CD4-positive, alpha-beta memory T cell (primary cell): Measurements from ENCODE around the gene STAMBPL1. TPM values are rescaled to one million over a fixed set of nuclear protein-coding genes. Genes with fewer than 3 reads are reported as not detected.
"Not testable (repeated sequence)": the region's sequence is repeated elsewhere in the genome, so short reads cannot be mapped to it uniquely, and the experiment has no call there.

Experiments used
- CTCF ChIA-PET: fragments of 350-600 bp; sonication (Branson Sonifier 250); formaldehyde crosslinking; loops from one replicate; lab custom pipeline; 2021; ENCODE audit warnings: inconsistent platforms; ENCODE audit not compliant: partially characterized antibody; lab: Charles Lee
- POLR2A ChIA-PET: fragments of 350-600 bp; sonication (Branson Sonifier 250); formaldehyde crosslinking; loops from one replicate; lab custom pipeline; 2021; ENCODE audit not compliant: partially characterized antibody; lab: Charles Lee
- DNase-seq, 5 donors: peaks; one replicate each; pipeline versions ENCODE4 v3.0.0 to v3.0.0-alpha.2; 2020 to 2022; ENCODE audit warnings: mixed read lengths in 1 of 5
- H3K27ac ChIP-seq: one replicate; pipeline ENCODE4 v1.7.0; 2013; ENCODE audit warnings: low read depth, low read length
- H3K27me3 ChIP-seq: 2 replicates; pipeline ENCODE4 v1.7.0; 2013; ENCODE audit warnings: mild to moderate bottlenecking, low read length, moderate library complexity; ENCODE audit not compliant: insufficient read depth
- H3K36me3 ChIP-seq: 2 replicates; pipeline ENCODE4 v1.7.0; 2013; ENCODE audit warnings: mild to moderate bottlenecking, low read length, moderate library complexity; ENCODE audit not compliant: insufficient read depth
- H3K4me1 ChIP-seq: 2 replicates; pipeline ENCODE4 v1.7.0; 2013; ENCODE audit warnings: mild to moderate bottlenecking, low read length, moderate library complexity; ENCODE audit not compliant: insufficient read depth
- H3K4me3 ChIP-seq, 2 donors: one replicate each; pipeline ENCODE4 v1.7.0; 2013; ENCODE audit warnings: low read length in 2 of 2, mild to moderate bottlenecking in 1 of 2
- H3K9me3 ChIP-seq, 2 donors: one replicate each; pipeline ENCODE4 v1.7.0; 2013; ENCODE audit warnings: low read length in 2 of 2, control low read depth in 1 of 2; ENCODE audit not compliant: control insufficient read depth in 1 of 2
- H3K27ac Mint-ChIP-seq, 7 donors: one replicate each; pipeline ENCODE4 v1.8.0; 2020 to 2021; ENCODE audit warnings: mixed read lengths in 7 of 7, mild to moderate bottlenecking in 6 of 7, inconsistent platforms in 3 of 7, moderate library complexity in 3 of 7
- H3K27me3 Mint-ChIP-seq, 2 donors: one replicate each; pipeline ENCODE4 v1.8.0; 2020 to 2021; ENCODE audit warnings: mixed read lengths in 2 of 2
- H3K36me3 Mint-ChIP-seq, 2 donors: one replicate each; pipeline ENCODE4 v1.8.0; 2020 to 2021; ENCODE audit warnings: mixed read lengths in 2 of 2, inconsistent platforms in 1 of 2, mild to moderate bottlenecking in 1 of 2
- H3K4me1 Mint-ChIP-seq, 4 donors: one replicate each; pipeline ENCODE4 v1.8.0; 2020 to 2021; ENCODE audit warnings: mixed read lengths in 4 of 4, mild to moderate bottlenecking in 1 of 4
- H3K4me3 Mint-ChIP-seq, 8 donors: one replicate each; pipeline ENCODE4 v1.8.0; 2020 to 2021; ENCODE audit warnings: mixed read lengths in 8 of 8, mild to moderate bottlenecking in 7 of 8, moderate library complexity in 6 of 8, inconsistent platforms in 3 of 8
- H3K9me3 Mint-ChIP-seq, 8 donors: one replicate each; pipeline ENCODE4 v1.8.0; 2020 to 2021; ENCODE audit warnings: mixed read lengths in 8 of 8, mild to moderate bottlenecking in 5 of 8, inconsistent platforms in 3 of 8, moderate library complexity in 1 of 8
- intact Hi-C: fragments of 100-400 bp; cut with micrococcal nuclease; formaldehyde crosslinking; loops from one replicate; pipeline ENCODE4 v1.15.1; 2023
- polyA plus RNA-seq, 2 donors: library from polyadenylated mRNA; unstranded; fragments of 300-500 nt; fragmentation: Illumina TruSeq; gene quantifications; one replicate each; pipeline ENCODE4 v1.2.3, GENCODE V29; 2021
- total RNA-seq, 2 experiments: library from RNA; stranded (reverse); gene quantifications; one replicate each; pipeline ENCODE4 v1.2.3, GENCODE V29; 2021

The STAMBPL1 gene
- total and polyA plus RNA-seq, 4 experiments from 2014 or later = 5.3 to 43.2 (median 24.9) TPM

DNA sequence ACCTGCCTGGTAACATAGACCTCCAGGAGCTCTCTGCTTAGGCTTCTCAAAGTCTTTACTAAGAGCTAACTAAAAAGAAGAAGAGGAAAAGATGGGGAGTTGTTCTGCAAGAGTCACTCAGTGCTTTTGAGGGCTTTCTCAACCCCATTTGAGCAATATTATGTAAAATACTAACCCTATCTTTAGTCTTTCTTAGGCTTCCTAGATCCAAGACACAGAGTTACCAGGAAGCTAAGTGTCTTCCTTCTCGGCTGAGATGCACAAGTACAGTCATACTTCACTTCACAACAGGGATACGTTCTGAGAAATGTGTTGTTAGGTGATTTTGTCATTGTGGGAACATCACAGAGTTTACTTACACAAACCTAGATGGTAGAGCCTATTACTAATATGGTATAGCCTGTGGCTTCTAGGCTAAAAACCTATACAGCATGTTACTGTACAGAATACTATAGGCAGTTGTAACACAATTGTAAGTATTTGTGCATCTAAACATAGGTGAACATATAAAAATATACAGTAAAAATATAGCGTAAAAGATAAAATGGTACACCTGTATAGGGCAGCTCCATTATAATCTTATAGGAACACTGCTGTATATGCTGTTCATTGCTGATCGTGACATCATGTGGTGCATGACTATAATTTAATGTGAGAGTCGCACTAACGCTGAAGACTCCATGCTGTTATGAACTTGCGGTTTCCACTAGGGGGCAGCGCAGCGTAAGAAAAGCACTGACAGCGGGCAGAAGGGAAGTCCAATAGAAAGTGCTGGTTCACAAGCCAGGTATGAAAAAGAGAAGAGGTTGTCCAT lies 44.7 kb upstream of the STAMBPL1 start:
- Histone ChIP-seq H3K27me3 (no peaks in the 10 kb centered on the region), H3K9me3 (no peaks in the 10 kb centered on the region), H3K4me1 (peaks cover 46% of the 10 kb centered on the region), H3K4me3 (no peak overlapping the region), H3K27ac (no peak overlapping the region), H3K36me3 (no peaks in the 10 kb centered on the region)
- no peaks in the 10 kb centered on the region for H3K27me3 Mint-ChIP-seq
- no peak overlapping the region for H3K4me3 Mint-ChIP-seq
- no peaks in the 10 kb centered on the region for H3K36me3 Mint-ChIP-seq
- intact Hi-C loops = loop anchor here (1.0 to 5.0 kb wide), 8 partner anchors 25 to 382 kb away; partner anchors contain the start of genes FAS and STAMBPL1
- H3K27ac Mint-ChIP-seq = peak overlapping the region in 1 of 7 donors; percentile 29
- H3K9me3 Mint-ChIP-seq = no peaks in the 10 kb centered on the region
- DNase-seq = peak; percentile 80 to 86 (median 82)
- ChIA-PET CTCF (interaction anchor here (0.7 to 7.8 kb wide), 67 partner anchors 10 to 973 kb away, joined by 3 to 507 read pairs (median 5); partner anchors contain the start of genes ANKRD22, CH25H, FAS and LIPN), POLR2A (interaction anchor here (1.0 to 4.8 kb wide), 11 partner anchors 11 to 155 kb away, joined by 3 to 31 read pairs (median 5); partner anchors contain the start of genes FAS and STAMBPL1)
- H3K4me1 Mint-ChIP-seq = peaks cover 26 to 34% (median 30%) of the 10 kb centered on the region in 4 donors

DNA sequence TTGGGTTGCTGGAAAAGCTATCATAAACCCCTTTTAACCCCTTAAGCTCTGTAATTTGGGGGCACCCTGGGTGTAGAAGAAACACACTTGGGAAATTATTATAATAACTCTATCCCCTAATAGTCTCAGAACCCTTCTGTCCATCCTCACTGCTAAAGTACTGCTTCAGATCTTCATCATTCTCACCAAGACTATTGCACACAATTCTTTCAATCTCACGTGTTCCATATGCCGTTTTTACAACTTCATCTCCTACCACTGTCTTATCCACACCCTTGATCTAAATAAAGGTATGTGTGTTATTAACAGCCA lies 44.2 kb upstream of the STAMBPL1 start:
- H3K27ac ChIP-seq = no peak overlapping the region
- Mint-ChIP-seq H3K27me3 (no peaks in the 10 kb centered on the region), H3K36me3 (no peaks in the 10 kb centered on the region), H3K27ac (no peak overlapping the region), H3K4me3 (no peak overlapping the region), H3K4me1 (peaks cover 23 to 29% (median 26%) of the 10 kb centered on the region in 4 donors), H3K9me3 (no peaks in the 10 kb centered on the region)
- no peak for DNase-seq
- POLR2A ChIA-PET = interaction anchor here (1.0 to 4.8 kb wide), 11 partner anchors 11 to 155 kb away, joined by 3 to 31 read pairs (median 5); partner anchors contain the start of genes FAS and STAMBPL1
- H3K4me3 ChIP-seq = no peak overlapping the region
- H3K27me3 ChIP-seq = no peaks in the 10 kb centered on the region
- intact Hi-C loops = loop anchor here (1.0 to 5.0 kb wide), 8 partner anchors 26 to 381 kb away; partner anchors contain the start of genes FAS and STAMBPL1
- no peaks in the 10 kb centered on the region for H3K9me3 ChIP-seq
- CTCF ChIA-PET = interaction anchor here (0.7 to 7.8 kb wide), 57 partner anchors 10 to 974 kb away, joined by 3 to 507 read pairs (median 5); partner anchors contain the start of genes ANKRD22, FAS, LIPN and STAMBPL1
- H3K36me3 ChIP-seq = no peaks in the 10 kb centered on the region
- peaks cover 41% of the 10 kb centered on the region for H3K4me1 ChIP-seq

DNA sequence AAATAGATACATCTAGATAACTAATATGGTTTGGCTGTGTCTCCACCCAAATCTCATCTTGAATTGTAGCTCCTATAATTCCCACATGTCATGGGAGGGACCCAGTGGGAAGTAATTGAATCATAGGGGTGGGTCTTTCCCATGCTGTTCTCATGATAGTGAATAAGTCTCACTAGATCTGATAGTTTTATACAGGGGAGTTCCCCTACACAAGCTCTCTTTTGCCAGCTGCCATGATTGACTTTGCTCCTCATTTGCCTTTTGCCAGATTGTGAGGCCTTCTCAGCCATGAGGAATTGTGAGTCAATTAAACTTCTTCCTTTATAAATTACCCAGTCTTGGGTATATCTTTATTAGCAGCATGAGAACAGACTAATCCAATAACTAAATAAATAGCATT lies 42.4 kb upstream of the STAMBPL1 start:
- not testable (repeated sequence) for H3K27ac Mint-ChIP-seq, H3K27ac ChIP-seq, H3K9me3 ChIP-seq, H3K36me3 ChIP-seq, H3K27me3 Mint-ChIP-seq, H3K9me3 Mint-ChIP-seq, H3K27me3 ChIP-seq, DNase-seq, H3K4me3 Mint-ChIP-seq, H3K4me3 ChIP-seq, H3K36me3 Mint-ChIP-seq
- ChIA-PET CTCF (interaction anchor here (1.0 to 7.8 kb wide), 16 partner anchors 8 to 380 kb away, joined by 3 to 507 read pairs (median 18); partner anchors contain the start of genes CH25H and STAMBPL1), POLR2A (interaction anchor here (2.1 to 4.8 kb wide), 3 partner anchors 13 to 42 kb away, joined by 10 to 31 read pairs (median 26); partner anchors contain the start of gene STAMBPL1)
- peaks cover 25% of the 10 kb centered on the region for H3K4me1 ChIP-seq
- intact Hi-C loops = loop anchor here (5.0 kb wide), 1 partner anchor 155 kb away; the partner anchor contains the start of gene FAS
- peaks cover 12 to 14% (median 13%) of the 10 kb centered on the region in 4 donors for H3K4me1 Mint-ChIP-seq

DNA sequence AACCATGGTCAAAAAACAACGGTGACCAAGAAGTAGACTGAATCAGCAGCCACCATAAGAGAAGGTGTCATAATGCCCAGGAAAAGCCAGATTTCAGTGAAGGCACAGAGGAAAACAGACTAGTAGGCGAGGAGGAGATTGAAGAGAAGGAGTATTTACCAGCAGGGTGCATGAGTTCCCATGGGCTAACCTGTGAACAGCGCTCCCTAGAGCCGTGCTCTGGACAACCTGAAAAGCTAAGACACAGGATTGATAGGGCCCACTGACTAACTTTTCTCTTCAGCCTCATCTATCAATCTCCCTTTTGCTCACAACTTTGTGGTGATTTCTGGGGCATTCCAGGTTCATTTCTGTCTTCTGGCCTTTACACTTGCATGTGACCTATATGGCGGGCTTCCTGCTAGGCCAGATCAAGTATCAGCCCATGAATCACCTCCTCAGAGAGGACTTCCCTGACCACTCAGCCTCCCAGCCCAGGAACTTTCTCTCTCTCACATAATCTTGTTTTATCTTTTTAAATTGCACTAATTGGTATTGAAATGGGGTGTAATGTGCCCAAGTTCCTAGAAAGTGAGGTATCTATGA lies 41.2 kb upstream of the STAMBPL1 start:
- H3K9me3 ChIP-seq = no peaks in the 10 kb centered on the region
- Mint-ChIP-seq H3K4me3 (no peak overlapping the region), H3K9me3 (no peaks in the 10 kb centered on the region), H3K4me1 (peaks cover under 1 to 2% (median 2%) of the 10 kb centered on the region in 4 donors), H3K27me3 (peaks cover 0 to 2% of the 10 kb centered on the region in 2 donors), H3K36me3 (no peaks in the 10 kb centered on the region), H3K27ac (no peak overlapping the region)
- H3K4me3 ChIP-seq = no peak overlapping the region
- no peaks in the 10 kb centered on the region for H3K27me3 ChIP-seq
- no peaks in the 10 kb centered on the region for H3K36me3 ChIP-seq
- POLR2A ChIA-PET = interaction anchor here (0.6 kb wide), 1 partner anchor 41 kb away, joined by 3 read pairs; the partner anchor contains the start of gene STAMBPL1
- H3K27ac ChIP-seq = no peak overlapping the region
- no peak for DNase-seq
- CTCF ChIA-PET = interaction anchor here (0.6 to 5.3 kb wide), 3 partner anchors 26 to 94 kb away, joined by 3 to 41 read pairs (median 4); no protein-coding TSS in a partner anchor
- intact Hi-C loops = loop anchor here (5.0 kb wide), 1 partner anchor 153 kb away; the partner anchor contains the start of gene FAS
- H3K4me1 ChIP-seq = peaks cover 12% of the 10 kb centered on the region

DNA sequence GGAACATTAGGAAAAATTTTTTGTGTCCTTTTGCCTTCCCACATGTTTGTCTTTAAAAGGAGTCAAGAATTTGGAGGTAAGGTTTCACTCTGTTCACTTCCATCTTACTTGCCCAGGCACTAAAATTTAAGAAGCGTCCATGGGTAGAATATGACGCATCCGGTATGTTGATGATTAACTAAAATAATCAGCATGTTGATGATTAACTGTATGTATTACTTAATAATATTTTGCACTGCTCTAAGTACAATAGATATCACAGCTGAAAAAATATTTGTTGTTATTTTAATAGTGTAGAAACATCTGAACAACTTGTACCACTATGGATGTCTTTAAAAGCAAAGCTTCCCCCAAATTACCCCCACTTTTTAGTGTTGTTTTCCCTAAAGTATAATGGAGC lies 39.9 kb upstream of the STAMBPL1 start:
- H3K27me3 Mint-ChIP-seq = peaks cover 2 to 4% of the 10 kb centered on the region in 2 donors
- no peak overlapping the region for H3K4me3 ChIP-seq
- H3K4me1 Mint-ChIP-seq = no peaks in the 10 kb centered on the region
- no peaks in the 10 kb centered on the region for H3K9me3 Mint-ChIP-seq
- H3K4me1 ChIP-seq = peaks cover 9% of the 10 kb centered on the region
- no peaks in the 10 kb centered on the region for H3K36me3 Mint-ChIP-seq
- CTCF ChIA-PET = interaction anchor here (0.8 to 5.3 kb wide), 3 partner anchors 13 to 93 kb away, joined by 3 to 41 read pairs (median 4); no protein-coding TSS in a partner anchor
- H3K9me3 ChIP-seq = no peaks in the 10 kb centered on the region
- no peak overlapping the region for H3K27ac Mint-ChIP-seq
- H3K27ac ChIP-seq = no peak overlapping the region
- no peak for DNase-seq
- POLR2A ChIA-PET = interaction anchor here (1.0 to 1.4 kb wide), 2 partner anchors 8 to 44 kb away, joined by 3 read pairs; no protein-coding TSS in a partner anchor
- intact Hi-C loops = no loop called here
- H3K4me3 Mint-ChIP-seq = no peak overlapping the region
- no peaks in the 10 kb centered on the region for H3K27me3 ChIP-seq
- no peaks in the 10 kb centered on the region for H3K36me3 ChIP-seq

DNA sequence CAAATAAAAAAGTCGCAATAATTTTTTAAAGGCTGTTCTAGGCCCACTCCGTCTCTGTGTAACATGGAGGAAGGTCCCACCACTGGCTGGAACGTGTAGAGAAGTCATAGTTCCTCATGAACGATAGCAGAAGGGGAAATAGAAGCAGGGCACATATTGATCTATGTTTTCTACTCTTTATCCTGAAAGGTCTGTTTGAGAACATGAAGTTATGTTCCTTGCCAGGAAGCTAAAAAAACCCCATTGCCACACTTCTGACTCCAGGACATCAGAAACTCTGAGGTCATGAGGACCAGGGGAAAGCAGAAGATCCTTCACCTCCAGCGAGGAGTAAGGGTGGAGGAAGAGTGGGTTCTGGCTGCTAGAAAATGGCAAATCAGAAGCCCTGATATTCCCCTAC lies 39.2 kb upstream of the STAMBPL1 start:
- Mint-ChIP-seq H3K4me3 (no peak overlapping the region), H3K9me3 (no peaks in the 10 kb centered on the region), H3K27me3 (peaks cover 5 to 6% of the 10 kb centered on the region in 2 donors), H3K36me3 (no peaks in the 10 kb centered on the region), H3K4me1 (no peaks in the 10 kb centered on the region), H3K27ac (no peak overlapping the region)
- H3K4me3 ChIP-seq = no peak overlapping the region
- no peak overlapping the region for H3K27ac ChIP-seq
- intact Hi-C loops = no loop called here
- no peaks in the 10 kb centered on the region for H3K27me3 ChIP-seq
- ChIA-PET POLR2A (interaction anchor here (1.4 kb wide), 1 partner anchor 9 kb away, joined by 3 read pairs; no protein-coding TSS in a partner anchor), CTCF (interaction anchor here (1.0 to 5.3 kb wide), 4 partner anchors 12 to 100 kb away, joined by 3 to 41 read pairs (median 3); no protein-coding TSS in a partner anchor)
- no peak for DNase-seq
- H3K9me3 ChIP-seq = no peaks in the 10 kb centered on the region
- peaks cover 2% of the 10 kb centered on the region for H3K4me1 ChIP-seq
- no peaks in the 10 kb centered on the region for H3K36me3 ChIP-seq
